K562 (cell line): ENCODE results near the gene IGFBP4. TPM values are rescaled to one million over a fixed set of nuclear protein-coding genes. Genes with fewer than 3 reads are reported as not detected.

Experiments used
- BDP1 ChIP-seq: IDR thresholded peaks from 3 replicates; pipeline ENCODE4 v1.6.1; 2011; ENCODE audit not compliant: insufficient read length, insufficient read depth
- BRF1 ChIP-seq: IDR thresholded peaks from 3 replicates; pipeline ENCODE4 v1.6.1; 2011; ENCODE audit warnings: borderline replicate concordance, mild to moderate bottlenecking; ENCODE audit not compliant: insufficient read length; ENCODE audit errors: extremely low read depth
- COPS2 ChIP-seq: fragments of 450-650 bp; conservative IDR thresholded peaks from 2 replicates; pipeline ENCODE4 v1.6.1; 2016; ENCODE audit warnings: mild to moderate bottlenecking, moderate library complexity
- CREB1 ChIP-seq, 2 experiments: sonication (generic) in 1 of 2; formaldehyde crosslinking in 1 of 2; IDR thresholded peaks; 2 replicates each; pipeline versions ENCODE4 v1.6.1 to v1.8.0; 2012 to 2022; ENCODE audit warnings: inconsistent platforms in 1 of 2, mild to moderate bottlenecking in 1 of 2, missing genetic modification reagents in 1 of 2, moderate library complexity in 1 of 2
- HDAC3 ChIP-seq: fragments of 450-650 bp; IDR thresholded peaks from 2 replicates; pipeline ENCODE4 v1.6.1; 2018; ENCODE audit warnings: borderline replicate concordance, mild to moderate bottlenecking, moderate library complexity; ENCODE audit not compliant: partially characterized antibody
- HDAC8 ChIP-seq: fragments of 450-650 bp; IDR thresholded peaks from 2 replicates; pipeline ENCODE4 v1.6.1; 2016; ENCODE audit warnings: mild to moderate bottlenecking, missing genetic modification characterization, moderate library complexity, missing compliant biosample characterization
- HOXB6 ChIP-seq: fragments of 250-450 bp; sonication (Bioruptor Pico); IDR thresholded peaks from 2 replicates; pipeline ENCODE4 v1.5.1; 2022; ENCODE audit warnings: mild to moderate bottlenecking, borderline replicate concordance
- KDM1A ChIP-seq, 2 experiments: fragments of 450-650 bp; IDR thresholded peaks; 2 replicates each; pipeline ENCODE4 v1.6.1; 2016; ENCODE audit warnings: mild to moderate bottlenecking in 2 of 2
- MCM7 ChIP-seq, 2 experiments: fragments of 450-650 bp; IDR thresholded peaks; 2 replicates each; pipeline ENCODE4 v1.6.1; 2016 to 2018
- MTA2 ChIP-seq: fragments of 450-650 bp; IDR thresholded peaks from 2 replicates; pipeline ENCODE4 v1.6.1; 2016; ENCODE audit warnings: low read depth
- REST ChIP-seq, 2 experiments: fragments of 450-650 bp; formaldehyde crosslinking in 1 of 2; IDR thresholded peaks; 2 replicates each; pipeline versions ENCODE4 v1.4.0 to v1.6.1; 2014 to 2020; ENCODE audit warnings: mild to moderate bottlenecking in 2 of 2, borderline replicate concordance in 1 of 2, low read depth in 1 of 2
- SMAD1 ChIP-seq: fragments of 150-350 bp; IDR thresholded peaks from 2 replicates; pipeline ENCODE4 v1.6.1; 2014; ENCODE audit warnings: low read length, low read depth; ENCODE audit not compliant: partially characterized antibody
- SMARCA4 ChIP-seq: fragments of 450-650 bp; IDR thresholded peaks from 2 replicates; pipeline ENCODE4 v1.6.1; 2016
- SP2 ChIP-seq: IDR thresholded peaks from 2 replicates; pipeline ENCODE4 v1.6.1; 2011; ENCODE audit warnings: mild to moderate bottlenecking, low read depth, low read length, moderate library complexity; ENCODE audit not compliant: poor library complexity, severe bottlenecking; ENCODE audit errors: extremely low read depth
- TGIF2 ChIP-seq: sonication (generic); formaldehyde crosslinking; IDR thresholded peaks from 2 replicates; pipeline ENCODE4 v1.8.1; 2022; ENCODE audit warnings: mild to moderate bottlenecking, missing genetic modification reagents, moderate library complexity
- U2AF2 ChIP-seq: fragments of 200-400 bp; formaldehyde crosslinking; optimal IDR thresholded peaks from 2 replicates; pipeline ENCODE3; 2017; ENCODE audit warnings: low read depth, mild to moderate bottlenecking, low read length
- polyA plus RNA-seq, 8 experiments: library from polyadenylated mRNA; depleted of rRNA in 4 of 8; stranded (reverse) in 5 of 8; unstranded in 3 of 8; fragments of >200 nt; fragmentation: Nextera tagmentation in 2 of 8; fragmentation: Illumina TruSeq in 1 of 8; extraction: Ambion mirVana in 2 of 8; extraction: Trizol in 1 of 8; gene quantifications; 2 replicates each; pipeline versions ENCODE4 v1.2.1 to v1.2.3, GENCODE V29; 2011 to 2014; ENCODE audit warnings: inconsistent platforms in 1 of 8, missing spikeins in 1 of 8
- total RNA-seq, 7 experiments: library from RNA; depleted of rRNA in 6 of 7; stranded (reverse); fragments of >200 nt in 6 of 7; fragmentation: Illumina TruSeq in 2 of 7; extraction: Trizol in 2 of 7; gene quantifications; 2 replicates each; pipeline versions ENCODE4 v1.2.1 to v1.2.3, GENCODE V29; 2011 to 2021; ENCODE audit warnings: low replicate concordance in 1 of 7
- TF ChIP-seq, protein P1 (sequence below): fragments of 250-450 bp; sonication (Bioruptor Pico); IDR thresholded peaks from 2 replicates; pipeline ENCODE4 v1.5.0; 2021; ENCODE audit warnings: mild to moderate bottlenecking, borderline replicate concordance

The IGFBP4 gene
- total and polyA plus RNA-seq, 9 of the 15 experiments (the other 6 are each of a cell fraction or from before 2014, with no cell fraction given), result 8.8 to 99.8 (median 18.6) TPM

DNA sequence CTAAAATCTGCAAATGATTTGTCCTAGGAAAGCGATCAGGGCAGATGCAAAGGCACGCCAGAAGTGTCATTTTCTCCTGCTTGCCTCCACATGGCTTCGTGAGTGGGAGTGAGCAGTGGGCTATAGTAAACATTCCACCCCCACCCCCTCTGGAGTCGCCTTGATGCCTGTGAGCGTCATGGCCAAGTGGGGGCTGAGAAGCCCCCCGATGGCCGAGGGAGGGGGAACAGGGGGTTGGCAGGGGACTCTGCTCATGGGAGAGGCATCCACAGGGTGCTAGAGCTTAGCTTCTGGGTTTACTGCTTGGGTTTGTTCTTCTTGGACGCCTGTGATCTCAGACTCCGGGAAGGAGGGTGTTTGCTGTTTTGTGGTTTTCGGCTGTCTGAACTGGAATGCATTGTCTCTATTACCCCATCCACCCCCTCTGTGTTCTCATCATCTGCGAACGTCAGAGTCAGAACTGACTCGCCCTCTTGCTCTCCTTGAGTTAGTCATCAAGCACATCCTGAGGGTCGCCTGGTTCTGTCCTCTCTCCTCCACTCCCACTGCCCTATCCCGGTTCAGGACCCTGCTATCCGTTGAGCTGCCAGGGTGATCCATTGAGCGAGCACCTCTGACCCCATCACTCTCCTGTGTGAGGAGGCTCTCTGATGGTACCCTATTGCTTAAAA is 42.7 kb downstream of the IGFBP4 start (continued):
- TF ChIP-seq REST (IDR thresholded peaks at IDR 0.05; ENCODE audit: borderline replicate concordance), result peak; percentile 87
- TF ChIP-seq REST (CRISPR knock-in tag; IDR thresholded peaks at IDR 0.05; ENCODE audit: low read depth), result no peak
- no peak for TF ChIP-seq COPS2
- no peak for TF ChIP-seq BRF1
- no peak for TF ChIP-seq BDP1
- no peak for TF ChIP-seq HOXB6
- no peak for TF ChIP-seq TGIF2 (CRISPR knock-in tag)
- TF ChIP-seq SP2, result no peak
- no peak for TF ChIP-seq KDM1A (IDR thresholded peaks at IDR 0.05)
- TF ChIP-seq CREB1 (IDR thresholded peaks at IDR 0.05), result peak; percentile 68
- no peak for TF ChIP-seq CREB1 (CRISPR knock-in tag; IDR thresholded peaks at IDR 0.05)
- no peak for TF ChIP-seq HDAC3
- no peak for TF ChIP-seq U2AF2
- no peak for TF ChIP-seq HDAC8 (tag)
- no peak for TF ChIP-seq MTA2
- TF ChIP-seq SMAD1, result no peak
- no peak for TF ChIP-seq MCM7 (IDR thresholded peaks at IDR 0.05)
- peak; percentile 37; the same call in 1 of the 2 replicates for TF ChIP-seq SMARCA4
- TF ChIP-seq, protein P1, sequence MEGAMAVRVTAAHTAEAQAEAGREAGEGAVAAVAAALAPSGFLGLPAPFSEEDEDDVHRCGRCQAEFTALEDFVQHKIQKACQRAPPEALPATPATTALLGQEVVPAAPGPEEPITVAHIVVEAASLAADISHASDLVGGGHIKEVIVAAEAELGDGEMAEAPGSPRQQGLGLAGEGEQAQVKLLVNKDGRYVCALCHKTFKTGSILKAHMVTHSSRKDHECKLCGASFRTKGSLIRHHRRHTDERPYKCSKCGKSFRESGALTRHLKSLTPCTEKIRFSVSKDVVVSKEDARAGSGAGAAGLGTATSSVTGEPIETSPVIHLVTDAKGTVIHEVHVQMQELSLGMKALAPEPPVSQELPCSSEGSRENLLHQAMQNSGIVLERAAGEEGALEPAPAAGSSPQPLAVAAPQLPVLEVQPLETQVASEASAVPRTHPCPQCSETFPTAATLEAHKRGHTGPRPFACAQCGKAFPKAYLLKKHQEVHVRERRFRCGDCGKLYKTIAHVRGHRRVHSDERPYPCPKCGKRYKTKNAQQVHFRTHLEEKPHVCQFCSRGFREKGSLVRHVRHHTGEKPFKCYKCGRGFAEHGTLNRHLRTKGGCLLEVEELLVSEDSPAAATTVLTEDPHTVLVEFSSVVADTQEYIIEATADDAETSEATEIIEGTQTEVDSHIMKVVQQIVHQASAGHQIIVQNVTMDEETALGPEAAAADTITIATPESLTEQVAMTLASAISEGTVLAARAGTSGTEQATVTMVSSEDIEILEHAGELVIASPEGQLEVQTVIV (CRISPR knock-in tag), result no peak
